Stimulated activated naive CD8-positive, alpha-beta T cell treated with anti-CD3 and anti-CD28 coated beads, Interleukin-15, Interleukin-2, amounts not matched to agents 100 U/mL and 50 U/mL, for 24 hours (primary cell): ENCODE measurements around the gene DDX24.

ENCODE experiments used
- ATAC-seq: fragments of 150-1000 bp; cut with Tn5 transposase; one replicate; pipeline ENCODE4 v1.10.0; 2021
- DNase-seq: peaks from one replicate; pipeline ENCODE4 v3.0.0; 2021

Gene DDX24

DNA sequence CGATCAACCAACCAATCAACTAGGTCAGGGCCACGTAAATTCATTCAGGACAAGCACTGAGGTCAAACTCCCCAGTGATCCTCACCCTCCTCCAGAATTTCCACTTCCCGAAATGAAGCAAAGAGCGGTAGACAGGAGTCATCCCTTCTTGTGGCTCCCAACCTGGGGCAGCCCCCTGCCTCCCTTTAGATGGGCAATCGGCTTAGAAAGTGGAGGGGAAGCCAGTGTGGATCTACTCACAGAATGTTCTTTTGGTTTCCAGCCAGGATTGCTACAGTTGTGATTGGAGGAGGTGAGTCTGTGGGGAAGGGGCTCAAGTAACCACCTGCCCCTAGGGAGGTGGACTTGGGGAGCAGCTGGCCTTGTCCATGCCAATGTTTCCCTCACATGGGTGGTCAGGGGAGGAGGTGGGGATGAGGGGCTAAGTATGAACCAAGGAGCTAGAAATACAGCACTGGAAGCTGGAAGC, 33.6 kb upstream of the DDX24 start:
- ATAC-seq (no peak), DNase-seq (no peak)

DNA sequence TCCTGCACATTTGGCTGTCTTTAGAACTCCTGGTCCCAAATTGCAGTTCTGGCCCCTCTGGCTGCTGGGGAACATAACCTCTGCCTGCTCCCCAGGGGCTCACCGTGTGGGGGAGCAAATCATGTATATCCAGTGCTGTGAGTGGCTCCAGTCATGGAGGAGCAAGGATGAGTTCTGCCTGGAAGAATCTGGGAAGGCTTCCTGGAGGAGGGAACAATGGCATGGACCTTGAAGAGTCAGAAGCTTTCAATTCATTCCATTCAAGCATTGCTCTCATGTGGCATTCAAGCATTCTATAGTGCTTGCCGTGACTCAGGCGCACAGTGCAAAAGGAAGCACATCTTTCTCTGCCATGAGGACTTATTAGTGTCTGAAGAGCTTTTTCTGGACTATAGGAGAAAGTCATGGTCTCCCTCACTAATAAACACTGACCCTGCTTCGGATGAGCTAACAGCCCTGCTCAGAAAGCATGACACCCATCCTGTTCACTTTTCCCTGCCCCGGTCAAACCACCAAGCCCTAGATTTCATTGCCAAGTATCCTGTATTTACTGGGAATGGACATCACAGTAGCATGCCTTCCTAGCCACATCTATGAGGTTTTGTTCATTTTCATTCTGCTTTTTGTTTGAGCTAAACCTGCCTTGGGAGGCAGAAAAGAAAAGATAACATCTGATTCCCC, 33.0 kb upstream of the DDX24 start:
- ATAC-seq (no peak), DNase-seq (no peak)

DNA sequence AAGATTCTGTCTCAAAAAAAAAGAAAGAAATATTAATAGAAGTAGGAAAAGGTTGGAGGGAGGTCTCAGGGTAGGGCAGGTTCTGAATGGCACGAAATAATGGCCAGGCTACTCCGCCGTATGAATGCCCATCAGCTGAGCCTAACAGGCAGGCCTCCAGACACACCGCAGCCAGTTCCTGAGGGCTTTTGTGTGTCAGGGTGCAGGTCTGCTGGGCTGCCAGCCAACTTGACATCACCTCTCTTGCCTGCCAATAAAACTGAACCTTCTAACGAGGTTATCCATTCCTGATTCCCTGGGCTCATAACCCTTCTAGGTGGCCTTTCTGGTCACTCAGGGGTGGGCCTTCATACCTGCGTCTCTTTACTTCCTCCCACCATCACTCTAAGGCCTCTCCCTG, 32.5 kb upstream of the DDX24 start:
- no peak for ATAC-seq
- no peak for DNase-seq

DNA sequence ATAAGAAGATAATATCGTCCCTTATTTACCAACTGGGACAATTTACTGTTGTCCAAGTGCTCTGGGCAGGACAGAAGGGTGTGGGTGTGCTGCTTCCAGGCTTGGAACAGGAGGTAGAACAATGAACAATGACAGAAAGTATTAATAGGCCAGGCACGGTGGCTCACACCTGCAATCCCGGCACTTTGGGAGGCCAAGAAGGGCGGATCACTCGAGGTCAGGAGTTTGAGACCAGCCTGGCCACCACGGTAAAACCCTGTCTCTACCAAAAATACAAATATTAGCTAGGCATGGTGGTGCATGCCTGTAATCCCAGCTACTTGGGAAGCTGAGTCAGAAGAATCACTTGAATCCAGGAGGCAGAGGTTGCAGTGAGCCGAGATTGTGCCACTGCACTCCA, 32.1 kb upstream of the DDX24 start:
- ATAC-seq (no peak), DNase-seq (no peak)

DNA sequence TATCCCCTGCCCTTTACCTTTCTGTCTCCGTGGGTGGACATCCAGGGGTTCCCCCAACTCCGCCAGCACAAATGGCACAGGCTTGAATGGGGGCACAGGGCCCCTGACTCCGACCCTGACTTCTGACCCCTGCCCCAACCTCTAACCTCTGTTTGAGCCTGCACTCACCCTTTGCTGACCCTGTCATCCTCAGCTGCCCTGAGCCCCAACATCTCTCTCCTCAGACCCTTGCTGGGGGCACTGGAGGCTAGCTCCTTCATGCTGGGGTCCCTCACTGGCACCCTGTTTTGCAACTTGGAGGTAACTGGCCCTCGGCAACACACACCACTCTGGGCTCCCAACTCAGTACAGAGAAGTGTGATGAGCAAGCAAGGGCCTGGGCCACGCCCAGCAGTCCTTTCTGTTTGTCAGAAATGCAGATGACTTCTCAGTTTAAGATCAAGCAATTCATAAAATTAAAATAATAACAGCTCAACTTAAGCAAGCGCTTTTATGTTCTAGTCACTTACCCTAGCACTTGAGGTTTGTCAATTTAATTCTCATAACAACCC, 31.6 kb upstream of the DDX24 start:
- ATAC-seq (no peak), DNase-seq (no peak)

DNA sequence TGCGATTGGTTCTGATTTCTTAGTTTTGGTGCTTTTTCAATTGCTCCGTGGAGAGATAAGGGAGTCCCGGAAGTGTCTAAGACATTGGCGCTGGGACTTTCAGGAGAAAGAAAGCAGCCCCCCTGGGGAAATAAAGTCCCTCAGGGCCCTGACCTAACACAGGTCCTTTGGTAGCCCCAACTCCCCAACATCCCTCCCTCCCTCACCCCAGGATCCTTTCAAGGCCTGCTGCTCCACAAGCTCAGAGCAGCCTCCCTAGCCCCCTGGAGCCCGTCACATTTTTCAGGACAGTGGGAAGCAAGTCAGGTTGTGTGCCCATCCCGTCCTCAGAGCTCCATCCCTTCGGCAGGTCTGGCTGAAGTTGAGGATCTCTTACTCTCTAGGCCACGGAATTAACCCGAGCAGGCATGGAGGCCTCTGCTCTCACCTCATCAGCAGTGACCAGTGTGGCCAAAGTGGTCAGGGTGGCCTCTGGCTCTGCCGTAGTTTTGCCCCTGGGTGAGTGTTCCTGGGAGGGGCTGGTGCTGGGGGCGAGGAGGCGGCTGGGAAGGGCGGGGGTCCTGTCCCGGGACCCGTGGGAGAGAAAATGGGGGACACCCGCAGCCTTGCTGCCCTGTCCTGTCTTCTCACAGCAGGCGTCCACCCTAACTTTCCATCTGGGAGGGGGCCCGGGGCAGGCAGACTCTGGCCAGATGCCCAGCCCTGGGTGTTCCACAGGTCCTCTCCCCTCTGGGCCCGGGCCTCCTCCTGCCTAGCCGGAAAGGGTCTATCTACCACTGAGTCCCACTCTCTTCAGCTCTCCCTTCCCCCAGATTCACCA, 30.5 kb upstream of the DDX24 start:
- ATAC-seq (no peak), DNase-seq (no peak)

DNA sequence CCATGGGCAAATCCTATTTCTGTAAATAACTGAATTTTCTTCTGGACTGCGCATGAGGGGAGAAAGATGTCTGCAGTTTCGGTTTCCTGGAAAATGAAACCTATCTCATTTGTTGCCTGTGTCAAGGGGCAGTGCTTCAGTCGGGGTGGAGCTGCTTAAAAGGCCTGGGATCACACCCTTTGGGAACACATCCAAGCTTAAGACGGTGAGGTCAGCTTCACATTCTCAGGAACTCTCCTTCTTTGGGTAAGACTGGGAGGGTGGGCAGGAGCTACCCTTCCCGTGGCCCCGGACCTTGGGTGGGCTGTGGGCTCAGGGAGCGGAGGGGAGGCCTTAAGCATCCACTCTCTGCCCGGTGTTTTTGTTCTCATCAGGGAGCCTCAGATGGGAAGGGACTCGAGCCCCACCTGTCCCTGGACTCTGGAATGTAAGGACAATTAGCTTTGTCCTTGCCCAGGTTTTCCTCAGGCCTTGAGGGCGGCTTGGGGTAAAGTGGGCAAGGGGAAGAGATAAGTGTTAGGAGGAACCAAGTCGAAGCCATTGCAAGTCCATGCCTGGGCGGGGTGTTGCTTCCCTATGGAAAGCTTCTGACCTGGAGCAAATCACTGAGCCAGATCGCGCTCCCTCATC, 29.7 kb upstream of the DDX24 start, which contains the start of gene IFI27:
IFI27 (plus strand) TSS at position 185 of the 630 bp plus-strand sequence.
- ATAC-seq (no peak), DNase-seq (no peak)

GRCh38 chr14:94109915-94110250, 28.9 kb upstream of the DDX24 start:
- no peak for DNase-seq
- no peak for ATAC-seq

DNA sequence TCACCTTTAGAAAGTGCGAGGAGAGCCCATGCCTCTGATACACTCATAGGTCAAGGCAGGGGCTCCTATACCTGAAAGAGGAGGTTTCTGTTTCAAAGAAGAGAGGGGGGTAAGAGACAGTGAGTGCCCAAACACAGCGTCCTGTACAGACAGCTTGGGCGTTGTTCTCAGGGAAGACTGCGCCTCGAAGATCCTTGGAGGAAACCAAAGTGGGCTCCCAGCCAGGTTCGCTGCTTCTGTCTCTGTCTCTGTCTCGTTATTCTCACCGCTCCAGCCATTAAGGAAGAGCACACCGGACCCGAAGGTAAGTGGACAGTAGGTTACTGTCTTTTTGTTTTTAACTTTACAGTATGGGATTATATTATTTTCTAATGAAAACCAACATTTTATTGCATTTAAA, 23.7 kb upstream of the DDX24 start:
- DNase-seq (no peak), ATAC-seq (no peak)

DNA sequence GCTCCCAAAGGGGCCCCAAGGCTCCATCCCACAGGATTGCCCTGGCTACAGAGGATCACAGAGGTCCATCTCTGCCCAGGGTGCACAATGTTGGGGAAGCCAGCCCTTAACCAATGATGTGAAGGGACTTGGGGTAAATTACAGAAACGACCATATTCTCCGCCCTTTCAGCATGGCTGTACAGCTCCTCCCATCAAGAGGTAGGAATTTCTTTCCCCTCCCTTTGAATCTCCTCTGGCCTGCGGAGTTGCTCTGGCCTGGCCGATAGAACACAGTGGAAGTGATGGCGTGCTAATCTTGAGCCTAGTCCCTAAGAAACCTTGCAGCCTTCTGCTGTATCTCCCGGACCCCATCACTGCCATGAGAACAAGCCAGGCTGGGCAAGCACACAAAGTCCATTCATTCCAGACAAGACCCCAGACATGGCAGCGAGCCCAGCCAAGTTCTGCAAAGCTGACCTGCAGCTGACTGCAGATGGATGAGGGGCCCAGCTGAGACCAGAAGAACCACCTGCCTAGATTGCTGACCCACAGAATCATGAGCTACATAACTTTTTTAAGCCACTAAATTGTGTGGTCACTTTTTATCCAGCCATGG, 22.6 kb upstream of the DDX24 start:
- no peak for DNase-seq
- no peak for ATAC-seq

GRCh38 chr14:94102768-94103482, 21.9 kb upstream of the DDX24 start:
- ATAC-seq: no peak
- no peak for DNase-seq

DNA sequence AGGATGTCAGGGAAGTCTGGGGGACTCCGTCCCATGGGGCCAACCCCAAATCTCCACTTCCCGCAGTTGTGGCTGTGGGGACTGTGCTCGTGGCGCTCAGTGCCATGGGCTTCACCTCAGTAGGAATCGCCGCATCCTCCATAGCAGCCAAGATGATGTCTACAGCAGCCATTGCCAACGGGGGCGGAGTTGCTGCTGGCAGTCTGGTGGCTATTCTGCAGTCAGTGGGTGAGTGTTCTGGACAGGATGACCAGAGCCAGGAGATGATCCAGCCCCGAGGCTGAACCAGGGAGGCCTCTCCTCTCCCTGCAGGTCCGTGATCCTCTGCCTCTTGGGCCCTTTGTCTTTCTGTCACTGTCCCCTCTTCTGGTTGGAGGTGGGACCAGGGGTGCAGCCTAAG, 20.7 kb upstream of the DDX24 start:
- DNase-seq: no peak
- ATAC-seq: no peak

GRCh38 chr14:94100847-94101246, 19.8 kb upstream of the DDX24 start:
- ATAC-seq (no peak), DNase-seq (no peak)

DNA sequence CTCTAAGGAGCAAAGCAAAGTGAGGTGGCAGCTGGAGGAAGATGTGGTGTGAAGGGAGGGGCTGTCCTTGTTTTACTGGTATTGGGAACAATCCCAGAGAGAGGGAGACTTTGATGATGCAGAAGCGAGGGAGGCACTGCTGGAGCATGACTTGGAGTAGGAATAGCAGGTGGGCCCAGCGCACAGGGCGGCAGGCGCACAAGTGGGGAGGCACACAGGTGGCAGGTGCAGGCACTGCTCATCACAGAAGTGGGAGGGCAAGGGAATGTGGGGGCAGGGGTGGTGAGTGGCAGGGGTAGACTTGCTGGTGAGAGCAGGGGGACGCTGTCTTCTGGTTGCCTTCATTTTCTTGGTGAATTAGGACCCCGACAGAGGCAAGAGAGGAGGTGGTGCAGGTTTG, 18.0 kb upstream of the DDX24 start:
- ATAC-seq (no peak), DNase-seq (no peak)

GRCh38 chr14:94098326-94098992, 17.5 kb upstream of the DDX24 start:
- no peak for ATAC-seq
- no peak for DNase-seq

DNA sequence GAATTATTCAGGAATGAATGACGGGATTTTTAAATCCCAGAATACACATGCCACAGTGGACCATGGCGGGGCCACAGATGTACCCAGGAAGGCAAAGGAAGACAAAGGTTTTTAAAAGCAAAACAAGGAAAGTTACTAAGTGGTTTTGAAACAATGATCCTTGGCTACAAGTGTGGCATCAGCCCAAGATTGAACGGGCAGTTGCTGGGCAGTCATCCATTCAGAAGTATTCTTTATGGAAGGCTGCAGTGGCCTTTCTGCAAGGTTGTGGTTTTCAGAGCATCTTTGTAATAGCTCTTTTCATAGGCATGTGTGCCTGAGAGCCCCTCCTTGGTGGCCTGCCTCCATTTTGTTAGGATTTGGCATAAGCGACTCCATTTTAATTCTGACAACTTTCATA, 16.1 kb upstream of the DDX24 start:
- no peak for DNase-seq

DNA sequence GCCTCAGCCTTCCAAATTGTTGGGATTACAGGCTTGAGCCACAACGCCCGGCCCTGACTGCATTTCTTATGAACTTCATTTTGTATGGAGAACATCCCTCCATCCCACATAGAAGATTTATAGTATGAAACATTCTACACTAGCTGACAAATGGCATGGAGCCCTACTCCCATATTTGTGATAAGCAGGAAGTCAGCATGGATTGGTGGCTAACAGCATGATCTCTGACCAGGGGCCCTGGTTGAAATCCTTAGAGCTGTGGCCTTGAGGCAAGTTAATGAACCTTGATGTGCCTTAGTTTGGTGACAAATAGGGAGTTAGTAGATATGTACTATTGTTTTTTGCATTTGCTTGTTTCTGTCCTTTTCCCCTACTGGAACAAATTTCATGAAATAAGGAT, 12.4 kb upstream of the DDX24 start:
- ATAC-seq: no peak

More for the DNA sequence above, 16.1 kb upstream of the DDX24 start:
- no peak for ATAC-seq

DNA sequence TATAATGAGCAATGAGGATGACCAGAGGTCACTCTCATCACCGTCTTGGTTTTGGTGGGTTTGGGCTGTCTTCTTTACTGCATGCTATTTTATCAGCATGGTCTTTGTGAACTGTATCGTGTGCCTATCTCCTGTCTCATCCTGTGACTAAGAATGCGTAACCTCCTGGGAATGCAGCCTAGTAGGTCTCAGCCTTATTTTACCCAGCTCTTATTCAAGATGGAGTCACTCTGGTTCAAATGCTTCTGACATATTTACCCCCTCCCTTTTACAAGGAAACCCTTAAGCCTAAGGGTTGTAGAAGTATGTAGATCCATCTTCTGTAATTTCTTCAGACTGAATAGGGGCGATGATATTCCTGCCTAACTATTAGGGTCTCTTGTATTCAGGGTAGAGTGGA, 8.5 kb upstream of the DDX24 start:
- ATAC-seq (no peak), DNase-seq (no peak)

More for the DNA sequence above, 12.4 kb upstream of the DDX24 start:
- no peak for DNase-seq

- DNase-seq (no peak), ATAC-seq (no peak)
These were observed 7.5 kb upstream of the DDX24 start for GRCh38 chr14:94088516-94088915.

DNA sequence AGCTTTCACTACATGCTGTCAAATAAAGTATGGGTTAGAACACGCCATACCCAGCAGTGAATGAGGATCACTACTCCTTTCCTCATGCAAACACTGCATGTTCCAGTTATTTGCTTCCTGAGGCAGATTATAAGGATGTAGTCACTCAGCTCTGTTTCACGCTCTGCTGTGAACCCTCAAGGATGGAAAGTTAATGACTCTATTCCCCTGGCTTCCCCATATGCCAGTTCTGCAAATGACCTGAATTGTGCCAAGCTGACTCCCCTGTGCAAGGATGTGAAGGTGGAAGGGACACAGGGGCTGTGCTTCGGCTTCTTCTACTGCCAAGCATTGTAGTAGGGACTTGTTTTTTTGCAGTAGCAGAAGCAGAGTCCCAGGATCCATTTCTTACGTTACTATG, 6.9 kb upstream of the DDX24 start:
- ATAC-seq (no peak), DNase-seq (no peak)

DNA sequence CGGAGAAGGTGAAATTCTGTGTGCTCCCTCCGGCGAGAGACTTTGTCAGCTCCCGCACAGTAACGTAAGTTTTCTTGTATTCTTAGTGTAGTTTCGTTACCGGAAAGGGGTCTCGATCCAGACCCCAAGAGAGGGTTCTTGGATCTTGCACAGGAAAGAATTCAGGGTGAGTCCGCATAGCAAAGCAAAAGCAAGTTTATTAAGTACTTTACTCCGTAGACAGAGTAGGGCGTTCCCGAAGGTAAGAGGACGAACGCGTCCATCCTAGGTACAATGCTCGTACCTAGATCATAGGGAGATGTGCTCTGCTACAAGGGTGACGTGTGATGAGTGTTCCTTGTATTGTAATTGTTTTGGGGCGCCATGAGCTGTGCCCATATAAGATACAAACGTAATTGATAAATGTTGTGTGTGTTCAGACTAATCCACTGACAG, 401 bp upstream of the DDX24 start:
- no peak for DNase-seq
- peak; percentile 4 for ATAC-seq
